Measurements from ENCODE around the gene TRIM68.
A peak's percentile ranks its signal among the peaks of the same experiment; 100 is the strongest.

TRIM68 gene

GRCh38 chr11:4607781-4608666, at the start of gene TRIM68:
TSS of gene TRIM68 (minus strand) at chr11:4608231. CDS start at chr11:4605504, 2,727 bp downstream.
- peak; percentile 95 for DNase-seq
- Histone ChIP-seq H3K27ac (peak within 1 kb of the TSS; percentile 81), H3K36me3 (no peaks in the 10 kb centered on the region), H3K4me3 (ENCODE audit: low read depth, low read length) (peak within 1 kb of the TSS; percentile 67), H3K27me3 (ENCODE audit: insufficient read depth, low read depth, severe bottlenecking) (no peaks in the 10 kb centered on the region), H3K9me3 (ENCODE audit: severe bottlenecking) (peaks cover 8% of the 10 kb centered on the region)
- TF ChIP-seq, protein P1, sequence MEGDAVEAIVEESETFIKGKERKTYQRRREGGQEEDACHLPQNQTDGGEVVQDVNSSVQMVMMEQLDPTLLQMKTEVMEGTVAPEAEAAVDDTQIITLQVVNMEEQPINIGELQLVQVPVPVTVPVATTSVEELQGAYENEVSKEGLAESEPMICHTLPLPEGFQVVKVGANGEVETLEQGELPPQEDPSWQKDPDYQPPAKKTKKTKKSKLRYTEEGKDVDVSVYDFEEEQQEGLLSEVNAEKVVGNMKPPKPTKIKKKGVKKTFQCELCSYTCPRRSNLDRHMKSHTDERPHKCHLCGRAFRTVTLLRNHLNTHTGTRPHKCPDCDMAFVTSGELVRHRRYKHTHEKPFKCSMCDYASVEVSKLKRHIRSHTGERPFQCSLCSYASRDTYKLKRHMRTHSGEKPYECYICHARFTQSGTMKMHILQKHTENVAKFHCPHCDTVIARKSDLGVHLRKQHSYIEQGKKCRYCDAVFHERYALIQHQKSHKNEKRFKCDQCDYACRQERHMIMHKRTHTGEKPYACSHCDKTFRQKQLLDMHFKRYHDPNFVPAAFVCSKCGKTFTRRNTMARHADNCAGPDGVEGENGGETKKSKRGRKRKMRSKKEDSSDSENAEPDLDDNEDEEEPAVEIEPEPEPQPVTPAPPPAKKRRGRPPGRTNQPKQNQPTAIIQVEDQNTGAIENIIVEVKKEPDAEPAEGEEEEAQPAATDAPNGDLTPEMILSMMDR (IDR thresholded peaks at IDR 0.05; ENCODE audit: low read depth, low read length), result no peak

- no peaks in the 10 kb centered on the region for H3K36me3 ChIP-seq
- TF ChIP-seq, protein P1 (IDR thresholded peaks at IDR 0.05; ENCODE audit: low read depth, low read length), result no peak
- peaks cover 81% of the 10 kb centered on the region for H3K27me3 ChIP-seq (ENCODE audit: insufficient read depth, low read depth, severe bottlenecking)
- H3K27ac ChIP-seq, result no peak overlapping the region
- H3K4me3 ChIP-seq (ENCODE audit: low read depth, low read length), result no peak overlapping the region
- no peak for DNase-seq
- H3K9me3 ChIP-seq (ENCODE audit: severe bottlenecking), result no peaks in the 10 kb centered on the region
Measured at GRCh38 chr11:4654635-4655369, 46.8 kb upstream of the TRIM68 start.

GRCh38 chr11:4647766-4648165, 39.7 kb upstream of the TRIM68 start:
- Histone ChIP-seq H3K27ac (no peak overlapping the region), H3K4me3 (ENCODE audit: low read depth, low read length) (no peak overlapping the region), H3K27me3 (ENCODE audit: insufficient read depth, low read depth, severe bottlenecking) (peaks cover 68% of the 10 kb centered on the region), H3K36me3 (no peaks in the 10 kb centered on the region), H3K9me3 (ENCODE audit: severe bottlenecking) (no peaks in the 10 kb centered on the region)
- TF ChIP-seq, protein P1 (IDR thresholded peaks at IDR 0.05; ENCODE audit: low read depth, low read length), result no peak
- DNase-seq, result no peak

- Histone ChIP-seq H3K9me3 (ENCODE audit: severe bottlenecking) (no peaks in the 10 kb centered on the region), H3K4me3 (ENCODE audit: low read depth, low read length) (no peak overlapping the region), H3K36me3 (no peaks in the 10 kb centered on the region), H3K27me3 (ENCODE audit: insufficient read depth, low read depth, severe bottlenecking) (peaks cover 71% of the 10 kb centered on the region), H3K27ac (no peak overlapping the region)
- TF ChIP-seq, protein P1 (IDR thresholded peaks at IDR 0.05; ENCODE audit: low read depth, low read length), result no peak
- no peak for DNase-seq
Measured at GRCh38 chr11:4645974-4646373, 37.9 kb upstream of the TRIM68 start.

GRCh38 chr11:4644233-4644632, 36.2 kb upstream of the TRIM68 start:
- TF ChIP-seq, protein P1 (IDR thresholded peaks at IDR 0.05; ENCODE audit: low read depth, low read length), result no peak
- no peak overlapping the region for H3K4me3 ChIP-seq (ENCODE audit: low read depth, low read length)
- no peaks in the 10 kb centered on the region for H3K9me3 ChIP-seq (ENCODE audit: severe bottlenecking)
- H3K36me3 ChIP-seq, result no peaks in the 10 kb centered on the region
- DNase-seq, result no peak
- H3K27ac ChIP-seq, result no peak overlapping the region
- H3K27me3 ChIP-seq (ENCODE audit: insufficient read depth, low read depth, severe bottlenecking), result peaks cover 76% of the 10 kb centered on the region
